GM19351 (cell line): ENCODE measurements around the gene TRMT112.
A peak's percentile ranks its signal among the peaks of the same experiment; 100 is the strongest.
"Not testable (repeated sequence)": the region's sequence is repeated elsewhere in the genome, so short reads cannot be mapped to it uniquely, and the experiment has no call there.

Experiments used
- ATAC-seq: cut with Tn5 transposase; IDR thresholded peaks from one replicate; pipeline ENCODE4 v1.9.1; 2021; ENCODE audit warnings: mild to moderate bottlenecking, moderate library complexity; ENCODE audit not compliant: unreplicated experiment

Gene TRMT112

GRCh38 chr11:64314805-64315561 lies 2.4 kb downstream of the TRMT112 start:
- ATAC-seq: no peak

GRCh38 chr11:64314146-64314804 lies 3.1 kb downstream of the TRMT112 start:
- ATAC-seq: no peak

- no peak for ATAC-seq
Observed at GRCh38 chr11:64313491-64314145, 3.7 kb downstream of the TRMT112 start.

GRCh38 chr11:64312947-64313346 lies 4.4 kb downstream of the TRMT112 start:
- no peak for ATAC-seq

GRCh38 chr11:64307795-64308194 lies 9.6 kb downstream of the TRMT112 start:
- not testable (repeated sequence) for ATAC-seq

GRCh38 chr11:64306876-64307622 lies 10.3 kb downstream of the TRMT112 start:
- no peak for ATAC-seq

- ATAC-seq: no peak
Observed at GRCh38 chr11:64306563-64306875, 10.8 kb downstream of the TRMT112 start.

- peak; percentile 26 for ATAC-seq
Observed at GRCh38 chr11:64305691-64306562, 11.4 kb downstream of the TRMT112 start.

- ATAC-seq: peak; percentile 69
Observed at GRCh38 chr11:64305075-64305690, 12.2 kb downstream of the TRMT112 start, which contains the start of gene ESRRA. TSS of gene ESRRA (plus strand) at chr11:64305524. CDS start at chr11:64307180, 1,656 bp downstream.

- peak; percentile 42 for ATAC-seq
Observed at GRCh38 chr11:64304316-64305072, 12.9 kb downstream of the TRMT112 start.

GRCh38 chr11:64304032-64304315 lies 13.4 kb downstream of the TRMT112 start:
- ATAC-seq: no peak

- ATAC-seq: no peak
Observed at GRCh38 chr11:64303109-64304031, 14.0 kb downstream of the TRMT112 start.

GRCh38 chr11:64299847-64300648 lies 17.3 kb downstream of the TRMT112 start, which contains the start of gene CATSPERZ:
TSS of gene CATSPERZ (plus strand) at chr11:64300358. CDS start at chr11:64300411, 53 bp downstream.
- no peak for ATAC-seq

GRCh38 chr11:64298966-64299846 lies 18.2 kb downstream of the TRMT112 start:
- no peak for ATAC-seq

GRCh38 chr11:64297699-64298358 lies 19.5 kb downstream of the TRMT112 start:
- ATAC-seq: no peak
